PFSK-1 (cell line): ENCODE measurements around the gene IGF2BP2.

ENCODE experiments used
- POLR2AphosphoS5 ChIP-seq: IDR thresholded peaks from 2 replicates; pipeline ENCODE4 v1.6.1; 2012; ENCODE audit warnings: low read depth, mild to moderate bottlenecking, control low read depth, low read length, moderate library complexity
- REST ChIP-seq, 2 experiments: IDR thresholded peaks; 2 replicates each; pipeline versions ENCODE4 v1.6.1 to v1.8.0; 2011 to 2012; ENCODE audit warnings: low read depth in 2 of 2, low read length in 2 of 2, control low read depth in 1 of 2, inconsistent platforms in 1 of 2, mild to moderate bottlenecking in 1 of 2, moderate library complexity in 1 of 2; ENCODE audit not compliant: insufficient read depth in 1 of 2
- SIN3A ChIP-seq: IDR thresholded peaks from 2 replicates; pipeline ENCODE4 v1.6.1; 2012; ENCODE audit warnings: mild to moderate bottlenecking, low read length, moderate library complexity, borderline replicate concordance; ENCODE audit not compliant: insufficient read depth
- TAF1 ChIP-seq: IDR thresholded peaks from 2 replicates; pipeline ENCODE4 v1.6.1; 2012; ENCODE audit warnings: low read length, control low read depth, borderline replicate concordance; ENCODE audit not compliant: insufficient read depth

- TF ChIP-seq POLR2AphosphoS5 = no peak
- TF ChIP-seq TAF1 = no peak
- TF ChIP-seq SIN3A = no peak
- no peak for TF ChIP-seq REST (IDR thresholded peaks at IDR 0.05; ENCODE audit: insufficient read depth in 1 of 2, low read depth in 2 of 2, low read length in 2 of 2)
Measured at GRCh38 chr3:185864767-185865166, 39.9 kb upstream of the IGF2BP2 start.
